ENCODE measurements around the gene PPM1F.
A peak's percentile ranks its signal among the peaks of the same experiment; 100 is the strongest.
"Not testable (repeated sequence)": the region's sequence is repeated elsewhere in the genome, so short reads cannot be mapped to it uniquely, and the experiment has no call there.

Gene PPM1F

DNA sequence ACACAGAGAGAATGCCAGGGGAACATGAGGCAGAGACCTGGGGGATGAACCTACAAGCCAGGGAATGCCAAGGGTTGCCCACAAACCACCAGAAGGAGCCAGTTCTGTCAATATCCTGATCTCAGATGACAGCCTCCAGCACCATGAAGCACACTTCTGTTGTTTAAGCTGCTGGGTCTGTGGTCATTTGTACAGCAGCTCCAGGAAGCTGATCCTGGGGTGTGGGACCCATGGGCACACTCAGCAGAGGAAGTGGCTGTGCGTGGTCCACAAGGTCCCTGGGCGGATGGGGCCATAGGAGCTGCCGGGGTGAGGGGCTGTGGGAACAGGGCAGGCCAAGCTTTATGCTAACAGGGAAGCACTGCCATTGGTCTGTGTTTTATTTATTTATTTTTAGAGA is 12.1 kb downstream of the PPM1F start:
- DNase-seq (ENCODE audit: low spot score) = no peak

GRCh38 chr22:21939935-21940334 is 12.7 kb downstream of the PPM1F start:
- DNase-seq (ENCODE audit: low spot score) = not testable (repeated sequence)

DNA sequence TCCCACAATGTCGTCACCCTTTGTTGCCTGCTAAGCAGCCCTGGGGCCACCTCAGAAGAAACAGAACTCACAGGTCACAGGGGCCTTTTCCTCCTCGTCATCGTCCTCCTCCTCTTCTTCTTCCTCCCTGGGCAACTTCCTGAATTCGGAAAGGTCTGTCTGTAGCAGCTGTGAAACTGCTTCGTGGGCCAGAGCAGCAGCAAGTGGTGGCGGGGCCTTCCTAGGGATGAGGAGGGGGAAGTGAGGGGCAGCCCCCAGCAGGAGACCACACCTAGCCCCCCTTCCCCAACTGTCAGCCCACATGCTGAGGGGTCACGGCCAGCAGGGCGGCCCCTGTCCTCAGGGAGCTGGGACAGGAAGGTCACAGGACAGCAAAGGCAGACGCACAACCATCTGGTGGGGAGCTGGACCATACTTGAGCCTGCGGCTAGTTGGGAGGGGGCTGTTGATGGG is 13.2 kb downstream of the PPM1F start:
- no peak for DNase-seq (ENCODE audit: low spot score)

DNA sequence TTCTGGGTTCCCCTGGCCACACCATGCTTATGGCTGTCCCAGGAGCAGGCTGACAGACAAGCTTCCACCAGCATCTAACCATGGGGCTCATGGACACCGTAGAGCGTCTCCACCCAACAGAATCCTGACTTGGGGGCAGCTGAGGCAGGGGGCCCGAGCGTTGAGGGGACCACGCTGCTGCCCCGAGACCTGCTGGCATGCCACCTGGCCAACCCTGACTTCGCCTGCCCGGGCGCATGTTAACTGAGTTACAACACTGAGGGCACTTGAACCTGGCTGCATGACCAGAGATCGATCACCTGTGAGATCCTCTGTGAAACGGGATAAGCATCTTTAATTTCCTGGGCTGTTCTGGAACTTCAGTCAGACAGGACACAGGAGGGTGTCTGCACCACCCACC is 13.7 kb downstream of the PPM1F start:
- no peak for DNase-seq (ENCODE audit: low spot score)

GRCh38 chr22:21938071-21938822 is 14.4 kb downstream of the PPM1F start:
- DNase-seq (ENCODE audit: low spot score) = peak; percentile 95

DNA sequence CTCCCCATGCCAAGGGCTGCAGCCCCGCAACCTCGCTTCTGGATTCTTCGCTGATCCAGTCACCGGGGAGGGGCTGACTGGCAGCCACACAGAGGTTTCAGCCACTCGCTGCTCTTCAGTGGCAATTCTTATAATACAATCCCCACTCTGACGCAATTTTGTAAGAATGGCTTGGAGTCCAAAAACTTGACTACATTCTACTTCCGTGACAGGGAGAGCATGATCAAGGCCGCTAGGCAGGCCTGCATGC is 14.9 kb downstream of the PPM1F start:
- DNase-seq (ENCODE audit: low spot score) = peak; percentile 94

- peak; percentile 55 for DNase-seq (ENCODE audit: low spot score)
These were observed 15.4 kb downstream of the PPM1F start for GRCh38 chr22:21937041-21937820.

- DNase-seq (ENCODE audit: low spot score) = no peak
These were observed 16.4 kb downstream of the PPM1F start for GRCh38 chr22:21936151-21936775.

- DNase-seq (ENCODE audit: low spot score) = no peak
These were observed 18.7 kb downstream of the PPM1F start for GRCh38 chr22:21933910-21934309.

DNA sequence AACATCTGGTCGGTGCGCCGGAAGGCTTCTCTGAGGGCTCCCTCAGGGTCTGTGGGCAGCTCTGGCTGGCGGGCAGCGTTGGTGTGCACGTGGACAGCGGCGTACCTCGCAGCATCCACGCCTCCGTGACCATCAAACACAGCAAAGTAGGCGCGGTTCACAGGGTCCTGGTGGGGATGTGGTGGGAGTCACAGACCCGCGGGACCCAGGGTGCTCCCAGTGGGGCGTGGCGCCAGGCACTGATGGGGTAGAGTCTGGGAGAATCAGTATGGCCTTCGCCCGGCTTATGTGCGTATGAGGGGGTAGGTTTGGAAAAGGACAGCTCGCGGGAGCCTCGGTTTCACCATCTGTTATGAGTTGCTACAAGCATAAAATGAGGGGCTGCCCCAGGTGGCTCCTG is 19.2 kb downstream of the PPM1F start:
- DNase-seq (ENCODE audit: low spot score) = no peak

DNA sequence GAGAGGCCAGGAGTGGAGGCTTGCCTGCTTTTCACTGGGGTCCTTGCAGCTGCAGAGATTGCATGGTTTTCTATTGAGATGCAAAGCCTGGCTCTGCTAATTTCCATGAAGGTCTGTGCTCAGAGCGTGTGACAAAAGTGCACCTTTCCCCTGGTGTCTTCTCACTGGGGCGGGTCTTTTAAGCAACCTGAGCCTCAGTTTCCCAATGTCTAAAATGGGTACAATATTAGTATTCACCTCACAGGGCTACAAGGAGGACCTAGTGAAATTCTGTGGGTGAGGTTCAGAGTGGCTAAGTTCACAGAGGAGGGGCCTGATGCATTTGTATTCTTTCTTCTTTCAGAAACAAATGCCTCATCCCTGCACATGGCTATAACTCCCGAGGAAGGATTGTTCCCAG is 20.3 kb downstream of the PPM1F start:
- DNase-seq (ENCODE audit: low spot score) = no peak

GRCh38 chr22:21931056-21931455 is 21.6 kb downstream of the PPM1F start:
- no peak for DNase-seq (ENCODE audit: low spot score)

DNA sequence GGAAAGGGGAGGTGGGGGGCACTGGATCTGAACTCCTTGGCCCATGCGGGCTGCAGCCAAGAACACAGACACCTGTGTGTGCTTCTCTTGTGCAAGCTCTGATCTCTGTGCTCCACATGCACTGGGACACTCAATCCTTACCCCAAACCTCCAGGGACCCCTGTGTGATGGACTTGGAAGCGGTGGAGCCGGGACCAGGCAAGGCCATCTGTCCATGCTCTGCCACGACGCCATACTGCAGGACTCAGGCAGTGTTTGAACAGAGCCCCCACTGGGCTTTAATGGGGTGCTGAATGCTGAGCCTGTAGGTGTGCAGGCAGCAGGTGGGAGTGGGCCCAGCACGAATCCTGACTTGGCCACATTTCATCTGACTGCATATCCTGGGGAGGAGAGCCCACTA is 23.4 kb downstream of the PPM1F start:
- no peak for DNase-seq (ENCODE audit: low spot score)

DNA sequence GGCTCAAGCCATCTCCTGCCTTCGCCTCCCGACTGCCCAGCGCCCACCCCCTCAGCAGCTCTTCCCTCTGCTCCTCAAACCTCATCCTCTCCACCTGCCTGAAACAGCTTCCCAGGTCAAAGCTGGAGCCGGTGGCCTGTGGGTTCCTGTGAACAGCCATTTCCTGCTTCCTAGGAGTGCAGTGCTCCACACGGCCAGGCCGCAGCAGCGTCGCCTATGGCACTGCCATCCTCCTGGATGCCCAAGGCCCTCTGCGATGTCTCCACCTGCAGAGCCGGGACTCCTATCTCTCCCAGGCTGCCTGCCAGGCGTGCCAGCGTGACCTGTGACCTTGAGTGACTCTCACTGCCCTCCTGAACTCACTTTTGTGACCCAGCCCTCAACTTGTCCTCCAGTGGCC is 24.6 kb downstream of the PPM1F start:
- DNase-seq (ENCODE audit: low spot score) = no peak

- no peak for DNase-seq (ENCODE audit: low spot score)
These were observed 25.3 kb downstream of the PPM1F start for GRCh38 chr22:21927174-21927823.

- no peak for DNase-seq (ENCODE audit: low spot score)
These were observed 25.9 kb downstream of the PPM1F start for GRCh38 chr22:21926728-21927127.

- no peak for DNase-seq (ENCODE audit: low spot score)
These were observed 29.5 kb downstream of the PPM1F start for GRCh38 chr22:21923163-21923561.

- DNase-seq (ENCODE audit: low spot score) = no peak
These were observed 30.1 kb downstream of the PPM1F start for GRCh38 chr22:21922370-21923162.

- no peak for DNase-seq (ENCODE audit: low spot score)
These were observed 30.9 kb downstream of the PPM1F start for GRCh38 chr22:21921729-21922128.

GRCh38 chr22:21921184-21921721 is 31.4 kb downstream of the PPM1F start:
- DNase-seq (ENCODE audit: low spot score) = no peak

- DNase-seq (ENCODE audit: low spot score) = no peak
These were observed 32.1 kb downstream of the PPM1F start for GRCh38 chr22:21920341-21921183.

Data from GM03348 (cell line).